Mesenchymal stem cell (in vitro differentiated cells and primary cell): ENCODE measurements around the gene EPS15.

Experiments
- DNase-seq: peaks from one replicate; pipeline ENCODE4 v3.0.0-alpha.2; 2013
- H2AFZ ChIP-seq: one replicate; pipeline ENCODE4 v1.6.1; 2013; ENCODE audit warnings: low read depth, mild to moderate bottlenecking, control low read depth, inconsistent platforms, low read length, moderate library complexity
- H2AK5ac ChIP-seq: 2 replicates; pipeline ENCODE4 v1.6.1; 2013; ENCODE audit warnings: low read length, moderate library complexity, mild to moderate bottlenecking, inconsistent platforms; ENCODE audit not compliant: severe bottlenecking
- H2BK120ac ChIP-seq: one replicate; pipeline ENCODE4 v1.6.1; 2013; ENCODE audit warnings: low read depth, mild to moderate bottlenecking, inconsistent platforms, low read length, moderate library complexity
- H2BK12ac ChIP-seq, 2 experiments: one replicate each; pipeline ENCODE4 v1.6.1; 2013; ENCODE audit warnings: inconsistent platforms in 2 of 2, low read length in 2 of 2, mild to moderate bottlenecking in 2 of 2, moderate library complexity in 2 of 2, control low read depth in 1 of 2
- H2BK15ac ChIP-seq: one replicate; pipeline ENCODE4 v1.6.1; 2013; ENCODE audit warnings: mild to moderate bottlenecking, low read depth, inconsistent platforms; ENCODE audit not compliant: poor library complexity, severe bottlenecking
- H2BK5ac ChIP-seq: 2 replicates; pipeline ENCODE4 v1.6.1; 2013; ENCODE audit warnings: low read depth, mild to moderate bottlenecking, low read length, control low read depth, inconsistent platforms; ENCODE audit not compliant: poor library complexity, severe bottlenecking
- H3K14ac ChIP-seq, 2 experiments: one replicate each; pipeline ENCODE4 v1.6.1; 2013; ENCODE audit warnings: inconsistent platforms in 2 of 2, low read length in 2 of 2, control low read depth in 1 of 2, mild to moderate bottlenecking in 1 of 2, moderate library complexity in 1 of 2
- H3K18ac ChIP-seq, 2 experiments: one replicate each; pipeline ENCODE4 v1.6.1; 2013; ENCODE audit warnings: inconsistent platforms in 2 of 2, low read length in 2 of 2, control low read depth in 1 of 2, low read depth in 1 of 2, mild to moderate bottlenecking in 1 of 2
- H3K23ac ChIP-seq, 2 experiments: one replicate each; pipeline ENCODE4 v1.6.1; 2013; ENCODE audit warnings: inconsistent platforms in 2 of 2, low read length in 2 of 2, mild to moderate bottlenecking in 2 of 2, moderate library complexity in 2 of 2, control low read depth in 1 of 2
- H3K27ac ChIP-seq: 2 replicates; pipeline ENCODE4 v1.5.1; 2013; ENCODE audit warnings: mild to moderate bottlenecking, moderate library complexity, low read length, control low read depth, inconsistent platforms; ENCODE audit not compliant: poor library complexity, severe bottlenecking
- H3K27me3 ChIP-seq, 2 experiments: 2 replicates each; pipeline versions ENCODE4 v1.6.1 to v1.7.0; 2013; ENCODE audit warnings: low read length in 2 of 2, mild to moderate bottlenecking in 2 of 2, moderate library complexity in 2 of 2, control low read depth in 1 of 2, inconsistent platforms in 1 of 2; ENCODE audit not compliant: control insufficient read depth in 1 of 2, insufficient read depth in 1 of 2
- H3K36me3 ChIP-seq, 2 experiments: 2 replicates each; pipeline versions ENCODE4 v1.6.1 to v1.7.0; 2013; ENCODE audit warnings: low read length in 2 of 2, control low read depth in 1 of 2, inconsistent platforms in 1 of 2, low read depth in 1 of 2, mild to moderate bottlenecking in 1 of 2; ENCODE audit not compliant: insufficient read depth in 2 of 2, control insufficient read depth in 1 of 2
- H3K4ac ChIP-seq, 2 experiments: one replicate each; pipeline ENCODE4 v1.6.1; 2013; ENCODE audit warnings: inconsistent platforms in 2 of 2, low read length in 2 of 2, mild to moderate bottlenecking in 2 of 2, moderate library complexity in 2 of 2, control low read depth in 1 of 2, low read depth in 1 of 2
- H3K4me1 ChIP-seq: 2 replicates; pipeline ENCODE4 v1.6.1; 2013; ENCODE audit warnings: low read depth, low read length, control low read depth; ENCODE audit not compliant: control insufficient read depth, insufficient read depth
- H3K4me2 ChIP-seq: 2 replicates; pipeline ENCODE4 v1.6.1; 2013; ENCODE audit warnings: low read length, mild to moderate bottlenecking, inconsistent platforms; ENCODE audit not compliant: poor library complexity, severe bottlenecking
- H3K4me3 ChIP-seq, 2 experiments: 2 replicates each; pipeline versions ENCODE4 v1.5.1 to v1.7.0; 2013; ENCODE audit warnings: low read length in 2 of 2, mild to moderate bottlenecking in 2 of 2, control low read depth in 1 of 2, low read depth in 1 of 2; ENCODE audit not compliant: insufficient read depth in 1 of 2
- H3K79me1 ChIP-seq: replicated peaks from 2 replicates; pipeline ENCODE4 v1.6.1; 2013; ENCODE audit warnings: mild to moderate bottlenecking, control low read depth, low read length, inconsistent platforms; ENCODE audit not compliant: poor library complexity, severe bottlenecking
- H3K9ac ChIP-seq: 2 replicates; pipeline ENCODE4 v1.7.0; 2013; ENCODE audit warnings: mild to moderate bottlenecking, low read length, moderate library complexity
- H3K9me3 ChIP-seq: 2 replicates; pipeline ENCODE4 v1.7.0; 2013; ENCODE audit warnings: mild to moderate bottlenecking, low read length; ENCODE audit not compliant: control insufficient read depth
- H4K8ac ChIP-seq: one replicate; pipeline ENCODE4 v1.6.1; 2013; ENCODE audit warnings: inconsistent platforms, mild to moderate bottlenecking, low read length, moderate library complexity
- H4K91ac ChIP-seq: one replicate; pipeline ENCODE4 v1.6.1; 2013; ENCODE audit warnings: mild to moderate bottlenecking, low read length, inconsistent platforms
- WGBS: methylation state at CpG from one replicate; pipeline ENCODE4 v1.1.7; 2013; ENCODE audit warnings: mixed read lengths; 5-methylcytosine and 5-hydroxymethylcytosine counted together

EPS15 gene

GRCh38 chr1:51518033-51518585 lies 957 bp downstream of the EPS15 start:
- Histone ChIP-seq H2AFZ (peak overlapping the region; percentile 55), H2BK5ac (no peak overlapping the region), H4K91ac (peak overlapping the region; percentile 34), H2AK5ac (no peak overlapping the region), H3K4me3 (peak overlapping the region; percentile 75 to 95), H3K79me1 (peaks cover 4% of the 10 kb centered on the region), H3K36me3 (no peaks in the 10 kb centered on the region), H3K27me3 (no peaks in the 10 kb centered on the region), H2BK15ac (peak overlapping the region; percentile 13), H3K9ac (peak overlapping the region; percentile 94), H3K27ac (no peak overlapping the region), H3K14ac (peak overlapping the region in 1 of 2 experiments; percentile 3), H3K4me1 (peaks cover 4% of the 10 kb centered on the region), H2BK120ac (no peak overlapping the region), H4K8ac (peak overlapping the region; percentile 61), H3K18ac (peak overlapping the region; percentile 92 to 95), H3K23ac (no peak overlapping the region), H3K4me2 (peak overlapping the region; percentile 89), H3K4ac (no peak overlapping the region), H2BK12ac (no peak overlapping the region), H3K9me3 (no peaks in the 10 kb centered on the region)
- peak; percentile 60 for DNase-seq
- under 1% methylated on average over 19 of the region's 20 CpGs for WGBS

- Histone ChIP-seq H3K27me3 (no peaks in the 10 kb centered on the region), H3K27ac (no peak overlapping the region), H3K4me1 (peaks cover 4% of the 10 kb centered on the region), H3K18ac (peak overlapping the region; percentile 28 to 61), H3K9ac (peak overlapping the region; percentile 94), H2AK5ac (no peak overlapping the region), H2BK12ac (no peak overlapping the region), H3K79me1 (peaks cover 4% of the 10 kb centered on the region), H4K91ac (no peak overlapping the region), H2AFZ (no peak overlapping the region), H2BK15ac (peak overlapping the region; percentile 13), H3K23ac (no peak overlapping the region), H3K4me2 (peak overlapping the region; percentile 89), H3K9me3 (no peaks in the 10 kb centered on the region), H3K4ac (no peak overlapping the region), H3K36me3 (no peaks in the 10 kb centered on the region), H2BK5ac (no peak overlapping the region), H3K4me3 (peak overlapping the region; percentile 75 to 95), H4K8ac (peak overlapping the region; percentile 61), H3K14ac (no peak overlapping the region), H2BK120ac (no peak overlapping the region)
- peak; percentile 28 for DNase-seq
- WGBS, result 6% methylated on average over 6 of the region's 7 CpGs
Observed at GRCh38 chr1:51517361-51518032, 1.6 kb downstream of the EPS15 start.

GRCh38 chr1:51516649-51517158 lies 2.4 kb downstream of the EPS15 start:
- no CpG with 5 or more reads among the region's 2 CpGs for WGBS

GRCh38 chr1:51515982-51516648 lies 3.0 kb downstream of the EPS15 start:
- H3K27me3 ChIP-seq, result no peaks in the 10 kb centered on the region
- no peak overlapping the region for H2AFZ ChIP-seq
- H2BK15ac ChIP-seq, result no peak overlapping the region
- H3K14ac ChIP-seq, result no peak overlapping the region
- no peaks in the 10 kb centered on the region for H3K36me3 ChIP-seq
- peaks cover 5% of the 10 kb centered on the region for H3K79me1 ChIP-seq
- H2BK12ac ChIP-seq, result no peak overlapping the region
- H3K4ac ChIP-seq, result no peak overlapping the region
- no peak overlapping the region for H2BK120ac ChIP-seq
- peak overlapping the region in 1 of 2 experiments; percentile 95 for H3K4me3 ChIP-seq
- H3K9me3 ChIP-seq, result no peaks in the 10 kb centered on the region
- H2AK5ac ChIP-seq, result no peak overlapping the region
- H4K91ac ChIP-seq, result no peak overlapping the region
- H3K9ac ChIP-seq, result peak overlapping the region; percentile 94
- no peak overlapping the region for H3K27ac ChIP-seq
- no peak overlapping the region for H3K4me2 ChIP-seq
- no peak overlapping the region for H2BK5ac ChIP-seq
- no peak overlapping the region for H4K8ac ChIP-seq
- no peak overlapping the region for H3K18ac ChIP-seq
- no peak overlapping the region for H3K23ac ChIP-seq
- no peak for DNase-seq
- peaks cover 4% of the 10 kb centered on the region for H3K4me1 ChIP-seq

More at GRCh38 chr1:51516649-51517158, 2.4 kb downstream of the EPS15 start:
- H3K36me3 ChIP-seq, result no peaks in the 10 kb centered on the region
- no peaks in the 10 kb centered on the region for H3K27me3 ChIP-seq
- H2AK5ac ChIP-seq, result no peak overlapping the region
- no peak overlapping the region for H4K8ac ChIP-seq
- DNase-seq, result no peak
- no peak overlapping the region for H3K27ac ChIP-seq
- no peak overlapping the region for H2BK12ac ChIP-seq
- no peak overlapping the region for H3K23ac ChIP-seq
- H3K18ac ChIP-seq, result no peak overlapping the region
- H3K4me1 ChIP-seq, result peaks cover 4% of the 10 kb centered on the region
- no peak overlapping the region for H3K4ac ChIP-seq
- peak overlapping the region in 1 of 2 experiments; percentile 95 for H3K4me3 ChIP-seq
- H3K4me2 ChIP-seq, result no peak overlapping the region
- H2BK120ac ChIP-seq, result no peak overlapping the region
- H3K14ac ChIP-seq, result no peak overlapping the region
- peaks cover 5% of the 10 kb centered on the region for H3K79me1 ChIP-seq
- no peak overlapping the region for H2AFZ ChIP-seq
- no peak overlapping the region for H2BK15ac ChIP-seq
- H4K91ac ChIP-seq, result no peak overlapping the region
- H3K9me3 ChIP-seq, result no peaks in the 10 kb centered on the region
- H3K9ac ChIP-seq, result peak overlapping the region; percentile 94
- no peak overlapping the region for H2BK5ac ChIP-seq
